ENCODE data around the gene RAB11FIP3.
"Not testable (repeated sequence)": the region's sequence is repeated elsewhere in the genome, so short reads cannot be mapped to it uniquely, and the experiment has no call there.

RAB11FIP3 gene

DNA sequence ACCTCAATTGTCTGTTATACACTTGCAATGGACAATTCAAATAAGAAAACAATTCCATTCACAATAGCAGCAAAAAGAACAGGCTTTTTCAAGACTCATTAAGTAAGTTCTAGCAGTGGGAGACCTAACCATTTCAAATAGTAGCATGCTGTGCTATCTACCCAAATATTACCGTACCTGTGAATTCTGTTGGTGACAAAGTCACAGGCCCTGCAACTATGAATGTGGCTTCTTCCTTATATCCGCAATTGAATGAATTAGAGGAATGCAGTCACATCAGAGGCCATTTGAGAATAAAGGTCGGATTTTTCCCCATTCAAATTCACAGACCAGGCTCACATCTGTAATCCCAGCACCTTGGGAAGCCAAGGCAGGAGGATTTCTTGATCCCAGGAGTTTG is 29.2 kb upstream of the RAB11FIP3 start:
- DNase-seq = no peak

GRCh38 chr16:396605-397004 is 28.8 kb upstream of the RAB11FIP3 start:
- peak; percentile 72 for DNase-seq

DNA sequence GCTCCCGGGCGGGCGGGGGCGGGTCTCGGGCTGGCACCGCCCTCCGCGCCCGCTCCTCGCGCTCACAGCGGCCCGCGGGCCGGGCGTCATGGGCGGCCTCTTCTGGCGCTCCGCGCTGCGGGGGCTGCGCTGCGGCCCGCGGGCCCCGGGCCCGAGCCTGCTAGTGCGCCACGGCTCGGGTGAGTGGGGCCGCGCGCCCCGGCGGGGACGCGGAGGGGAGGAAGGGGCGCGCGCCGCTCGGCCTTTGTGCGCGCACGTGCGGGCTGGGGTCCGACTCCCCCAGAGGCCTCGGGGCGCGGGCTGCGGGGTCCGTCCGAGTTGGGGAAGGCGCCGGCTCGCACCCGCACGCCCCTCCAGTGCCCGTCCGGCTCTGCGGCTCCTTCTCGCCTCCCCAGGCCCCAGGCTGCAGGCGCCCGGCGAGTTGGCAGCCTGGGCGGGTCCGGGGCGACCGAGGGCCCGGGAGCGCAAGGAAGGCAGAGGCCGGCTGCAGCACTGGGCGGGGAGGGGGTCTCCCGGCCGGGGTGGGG is 28.3 kb upstream of the RAB11FIP3 start, which contains the start of gene NME4:
NME4 (plus strand) TSS at position 65 of the 527 bp plus-strand sequence; CDS start at position 89, 24 bp downstream.
- peak; percentile 79 for DNase-seq

- DNase-seq = peak; percentile 92
These were observed 27.6 kb upstream of the RAB11FIP3 start for GRCh38 chr16:397736-398332.

- peak; percentile 55 for DNase-seq
These were observed 26.7 kb upstream of the RAB11FIP3 start for GRCh38 chr16:398561-399339.

GRCh38 chr16:399340-400019 is 26.0 kb upstream of the RAB11FIP3 start:
- no peak for DNase-seq

DNA sequence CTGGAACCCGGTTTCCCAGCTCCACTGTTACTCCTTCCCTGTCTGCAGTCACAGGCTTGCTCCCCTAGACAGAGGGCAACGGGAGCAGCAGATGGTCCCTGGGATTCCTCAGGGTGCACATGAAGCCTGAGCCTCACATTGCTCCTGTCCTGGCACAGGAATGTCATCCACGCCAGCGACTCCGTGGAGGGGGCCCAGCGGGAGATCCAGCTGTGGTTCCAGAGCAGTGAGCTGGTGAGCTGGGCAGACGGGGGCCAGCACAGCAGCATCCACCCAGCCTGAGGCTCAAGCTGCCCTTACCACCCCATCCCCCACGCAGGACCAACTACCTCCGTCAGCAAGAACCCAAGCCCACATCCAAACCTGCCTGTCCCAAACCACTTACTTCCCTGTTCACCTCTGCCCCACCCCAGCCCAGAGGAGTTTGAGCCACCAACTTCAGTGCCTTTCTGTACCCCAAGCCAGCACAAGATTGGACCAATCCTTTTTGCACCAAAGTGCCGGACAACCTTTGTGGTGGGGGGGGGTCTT is 25.3 kb upstream of the RAB11FIP3 start:
- DNase-seq = peak; percentile 53

- DNase-seq = peak; percentile 98
These were observed 23.7 kb upstream of the RAB11FIP3 start, which contains the start of gene DECR2 for GRCh38 chr16:401468-402348. DECR2 (plus strand) TSS chr16:401885; CDS start chr16:401964, 79 bp downstream.

- peak; percentile 54 for DNase-seq
These were observed 20.4 kb upstream of the RAB11FIP3 start for GRCh38 chr16:404971-405486.

DNA sequence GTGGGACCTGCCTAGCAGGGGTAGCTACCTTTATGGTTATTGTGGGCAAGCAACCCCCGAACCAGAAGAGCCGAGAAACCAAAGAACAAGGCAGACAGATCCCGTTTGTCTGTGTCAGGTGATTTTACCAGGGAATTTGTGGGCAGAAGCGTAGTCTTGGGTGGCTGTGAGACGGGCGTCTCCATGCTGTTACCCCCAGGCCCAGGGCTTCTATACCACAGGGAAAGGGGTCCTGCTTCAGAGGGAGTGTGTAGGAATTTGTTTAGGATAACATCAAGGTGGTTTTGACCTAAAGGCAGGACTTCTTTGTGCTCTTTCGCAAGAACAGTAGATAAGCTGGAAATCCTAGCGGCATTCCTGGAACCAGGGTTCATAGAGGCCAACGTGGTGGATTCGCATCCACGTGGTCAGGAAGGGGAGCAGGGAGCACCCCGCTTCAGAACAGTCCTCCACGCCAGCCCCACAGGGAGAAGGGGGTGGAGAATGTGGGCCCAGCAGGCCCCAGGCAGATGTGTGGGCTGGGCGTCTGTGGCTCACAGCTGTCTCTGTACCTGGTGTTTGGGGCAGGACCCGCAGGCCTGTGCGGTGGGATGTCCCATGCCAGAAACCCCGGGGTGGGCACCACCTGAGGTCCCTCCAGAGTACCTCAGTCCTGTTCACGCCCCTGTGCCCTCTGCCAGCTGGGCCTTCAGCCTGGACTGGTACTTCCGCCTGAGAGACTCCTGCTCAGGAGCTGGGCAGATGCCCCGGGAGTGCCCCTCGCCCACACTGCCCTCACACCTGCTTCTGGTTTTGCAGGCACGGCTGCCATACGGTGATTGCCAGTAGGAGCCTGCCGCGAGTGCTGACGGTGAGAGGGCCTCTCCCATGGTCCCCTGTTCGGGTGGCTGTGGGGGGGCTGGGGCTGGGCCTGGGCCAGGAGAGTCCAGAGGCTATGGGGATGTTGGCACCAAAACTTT is 19.6 kb upstream of the RAB11FIP3 start:
- DNase-seq = peak; percentile 54

GRCh38 chr16:407253-407652 is 18.2 kb upstream of the RAB11FIP3 start:
- peak; percentile 53 for DNase-seq

DNA sequence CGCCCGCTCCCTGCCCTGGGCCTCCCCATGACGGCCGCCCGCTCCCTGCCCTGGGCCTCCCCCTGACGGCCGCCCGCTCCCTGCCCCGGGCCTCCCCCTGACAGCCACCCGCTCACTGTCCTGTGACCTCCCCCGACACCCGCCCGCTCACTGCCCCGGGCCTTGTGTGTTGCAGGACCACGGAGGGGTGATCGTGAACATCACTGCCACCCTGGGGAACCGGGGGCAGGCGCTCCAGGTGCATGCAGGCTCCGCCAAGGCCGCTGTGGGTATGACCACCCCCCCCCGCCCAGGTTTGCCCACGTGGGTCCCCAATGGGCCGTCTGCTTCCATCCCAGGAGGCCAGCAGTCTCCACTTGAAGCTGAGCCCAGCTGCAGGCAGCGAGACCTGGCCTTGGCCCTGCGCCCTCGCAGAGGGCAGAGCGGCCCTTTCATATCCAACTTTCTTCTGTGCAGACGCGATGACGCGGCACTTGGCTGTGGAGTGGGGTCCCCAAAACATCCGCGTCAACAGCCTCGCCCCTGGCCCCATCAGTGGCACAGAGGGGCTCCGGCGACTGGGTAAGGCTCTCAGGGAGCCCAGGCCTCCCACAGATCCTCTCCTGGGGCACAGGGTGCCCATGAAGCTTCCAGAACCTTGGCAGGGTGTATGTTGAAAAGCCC is 14.8 kb upstream of the RAB11FIP3 start:
- DNase-seq = no peak

DNA sequence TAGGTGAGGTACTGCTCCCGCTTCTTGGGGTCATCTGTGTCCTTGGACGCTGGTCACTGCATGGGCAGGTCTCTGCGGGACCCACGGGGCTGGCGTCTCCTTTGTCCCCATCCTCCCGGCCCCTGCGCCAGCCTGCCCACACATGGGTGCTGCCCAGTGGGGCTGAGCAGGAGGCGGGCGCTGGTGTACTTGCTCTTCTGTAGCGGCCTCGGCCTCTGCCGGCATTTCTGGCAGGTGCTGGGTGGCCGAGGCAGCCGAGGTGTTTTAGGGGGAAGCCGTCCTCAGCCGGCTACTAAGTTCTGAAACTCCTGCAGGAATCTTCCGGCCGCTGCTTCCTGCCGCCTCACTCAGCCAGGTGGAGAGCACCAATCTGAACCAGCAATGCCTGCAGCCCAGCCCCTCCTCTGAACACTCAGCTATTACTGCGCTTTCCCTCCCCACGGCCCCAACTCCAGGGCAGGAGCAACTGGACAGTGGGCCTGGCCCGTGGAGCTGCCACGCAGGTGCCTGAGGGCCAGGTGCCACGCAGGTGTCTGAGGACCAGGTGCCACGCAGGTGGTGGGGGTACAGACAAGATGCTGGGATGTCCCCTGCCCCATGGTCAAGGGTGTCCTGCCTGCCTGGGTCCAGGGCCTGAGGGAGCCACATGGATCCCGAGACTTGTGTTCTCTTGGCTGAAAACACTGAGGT is 13.7 kb upstream of the RAB11FIP3 start:
- no peak for DNase-seq

- DNase-seq = peak; percentile 78
These were observed 10.9 kb upstream of the RAB11FIP3 start for GRCh38 chr16:414395-415169.

DNA sequence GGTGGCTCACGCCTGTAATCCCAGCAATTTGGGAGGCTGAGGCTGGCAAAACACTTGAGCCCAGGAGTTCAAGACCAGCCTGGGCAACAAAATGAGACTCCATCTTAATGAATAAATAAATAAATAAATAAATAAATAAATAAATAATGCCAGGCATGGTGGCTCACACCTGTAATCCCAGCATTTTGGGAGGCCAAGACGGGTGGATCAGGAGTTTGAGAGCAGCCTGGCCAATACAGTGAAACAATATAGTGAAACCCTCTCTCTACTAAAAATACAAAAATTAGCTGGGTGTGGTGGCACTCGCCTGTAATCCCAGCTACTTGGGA is 10.3 kb upstream of the RAB11FIP3 start:
- DNase-seq = not testable (repeated sequence)

DNA sequence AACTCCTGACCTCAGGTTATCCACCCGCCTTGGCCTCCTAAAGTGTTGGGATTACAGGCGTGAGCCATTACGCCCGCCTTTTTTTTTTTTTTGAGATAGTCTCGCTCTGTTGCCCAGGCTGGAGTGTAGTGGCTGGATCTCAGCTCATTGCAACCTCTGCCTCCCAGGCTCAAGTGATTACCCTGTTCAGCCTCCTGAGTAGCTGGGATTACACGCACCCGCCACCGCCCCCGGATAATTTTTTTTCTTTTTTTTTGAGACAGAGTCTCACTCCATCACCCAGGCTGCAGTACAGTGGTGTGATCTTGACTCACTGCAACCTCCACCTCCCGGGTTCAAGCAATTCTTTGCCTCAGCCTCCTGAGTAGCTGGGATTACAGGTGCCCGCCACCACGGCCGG is 3.3 kb upstream of the RAB11FIP3 start:
- DNase-seq = not testable (repeated sequence)

DNA sequence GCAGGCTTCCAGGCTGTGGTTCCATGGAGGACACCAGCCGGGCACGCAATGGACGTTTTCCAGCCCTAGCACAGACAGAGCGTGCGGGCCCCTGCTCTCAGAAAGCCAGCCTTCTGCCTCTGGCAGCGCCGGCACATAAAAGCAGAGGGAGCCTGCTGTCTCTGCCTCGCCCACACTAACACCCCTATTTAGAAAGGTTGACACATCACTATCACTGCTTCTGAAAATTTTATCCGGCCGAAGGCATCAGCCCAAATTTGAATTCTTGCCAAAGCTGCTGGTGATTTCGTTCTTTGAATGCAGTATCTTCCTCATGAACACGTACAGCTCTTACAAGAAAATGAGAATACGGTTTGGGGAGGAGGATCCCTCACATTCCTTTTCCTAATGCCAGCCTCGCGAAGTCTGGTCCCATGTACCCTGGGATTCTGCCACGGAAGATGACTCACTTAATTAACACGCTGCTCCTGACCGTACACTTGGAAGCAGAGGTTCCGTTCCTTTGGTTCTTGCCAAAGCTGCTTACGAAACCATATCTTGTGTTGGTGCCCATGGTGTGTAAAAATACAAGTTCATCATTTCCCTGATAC is 1.3 kb upstream of the RAB11FIP3 start:
- no peak for DNase-seq

DNA sequence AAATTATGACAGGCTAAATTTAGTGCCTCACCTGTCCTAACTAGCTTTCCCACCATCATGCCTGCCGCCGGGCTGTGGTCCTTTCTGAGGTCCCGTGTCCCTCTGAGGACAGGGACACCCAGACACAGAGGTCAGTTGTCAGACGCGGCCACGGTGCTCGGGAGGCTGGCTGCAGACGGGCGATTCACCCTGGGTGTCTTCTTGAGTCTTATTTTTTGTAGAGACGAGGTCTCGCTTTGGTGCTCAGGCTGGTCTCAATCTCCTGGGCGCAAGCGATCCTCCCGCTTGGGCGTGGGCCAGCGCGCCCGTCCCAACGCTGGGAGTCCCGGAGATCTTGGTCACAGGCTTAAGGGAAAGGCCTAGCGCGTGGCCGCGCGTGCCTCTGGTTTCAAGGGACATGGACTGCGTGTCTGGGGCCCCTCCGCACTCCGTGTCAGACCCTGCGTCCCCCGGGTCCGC is 797 bp upstream of the RAB11FIP3 start:
- no peak for DNase-seq
